Bronchial smooth muscle cell (primary cell): Measurements from ENCODE around the gene PNPO. TPM values are rescaled to one million over a fixed set of nuclear protein-coding genes. Genes with fewer than 3 reads are reported as not detected.

Source experiments
- total RNA-seq: library from RNA; depleted of rRNA; stranded (reverse); fragments of >200 nt; gene quantifications from 2 replicates; pipeline ENCODE4 v1.2.1, GENCODE V29; 2014

The PNPO gene
- total RNA-seq: 12.6 and 19.5 TPM in 2 replicates

DNA sequence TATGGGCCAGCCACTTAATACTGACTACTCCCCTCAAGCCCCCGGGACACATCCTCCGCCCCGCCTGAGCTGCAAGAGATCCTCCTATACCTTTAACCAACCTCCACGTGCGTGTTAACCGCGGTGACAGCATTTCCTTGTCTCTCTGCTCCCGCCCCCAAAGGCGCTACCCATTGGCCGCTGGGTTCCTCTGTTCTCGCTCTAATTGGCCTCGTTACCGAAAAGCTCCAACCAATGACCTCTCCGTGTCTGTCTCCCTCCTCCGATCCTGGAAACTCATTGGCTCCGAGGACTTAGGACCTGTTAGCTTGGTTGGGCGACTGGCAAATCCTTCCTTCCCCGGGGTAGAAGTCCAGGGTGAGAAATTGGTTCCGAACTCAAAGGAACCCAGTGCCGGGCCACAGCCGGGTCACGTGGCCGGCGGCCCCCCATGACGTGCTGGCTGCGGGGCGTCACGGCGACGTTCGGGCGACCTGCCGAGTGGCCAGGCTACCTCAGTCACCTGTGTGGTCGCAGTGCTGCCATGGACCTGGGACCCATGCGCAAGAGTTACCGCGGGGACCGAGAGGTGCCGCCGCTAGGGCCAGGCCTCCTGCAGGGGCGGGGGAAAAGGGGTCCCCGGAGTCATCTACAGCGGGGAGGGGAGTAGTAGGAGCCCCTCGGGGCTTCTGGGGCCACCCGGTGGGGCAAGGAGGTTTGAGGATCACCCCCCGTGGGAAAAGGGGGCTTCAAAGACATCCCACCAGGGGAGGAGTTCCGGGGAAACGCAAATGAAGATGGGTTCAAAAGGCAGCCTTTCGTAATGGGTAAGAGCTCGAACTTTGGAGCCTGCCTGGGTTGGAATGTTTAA, at the start of gene PNPO:
TSS of gene PNPO (plus strand) at position 326 of the 850 bp plus-strand sequence. CDS start at position 431, 105 bp downstream.

DNA sequence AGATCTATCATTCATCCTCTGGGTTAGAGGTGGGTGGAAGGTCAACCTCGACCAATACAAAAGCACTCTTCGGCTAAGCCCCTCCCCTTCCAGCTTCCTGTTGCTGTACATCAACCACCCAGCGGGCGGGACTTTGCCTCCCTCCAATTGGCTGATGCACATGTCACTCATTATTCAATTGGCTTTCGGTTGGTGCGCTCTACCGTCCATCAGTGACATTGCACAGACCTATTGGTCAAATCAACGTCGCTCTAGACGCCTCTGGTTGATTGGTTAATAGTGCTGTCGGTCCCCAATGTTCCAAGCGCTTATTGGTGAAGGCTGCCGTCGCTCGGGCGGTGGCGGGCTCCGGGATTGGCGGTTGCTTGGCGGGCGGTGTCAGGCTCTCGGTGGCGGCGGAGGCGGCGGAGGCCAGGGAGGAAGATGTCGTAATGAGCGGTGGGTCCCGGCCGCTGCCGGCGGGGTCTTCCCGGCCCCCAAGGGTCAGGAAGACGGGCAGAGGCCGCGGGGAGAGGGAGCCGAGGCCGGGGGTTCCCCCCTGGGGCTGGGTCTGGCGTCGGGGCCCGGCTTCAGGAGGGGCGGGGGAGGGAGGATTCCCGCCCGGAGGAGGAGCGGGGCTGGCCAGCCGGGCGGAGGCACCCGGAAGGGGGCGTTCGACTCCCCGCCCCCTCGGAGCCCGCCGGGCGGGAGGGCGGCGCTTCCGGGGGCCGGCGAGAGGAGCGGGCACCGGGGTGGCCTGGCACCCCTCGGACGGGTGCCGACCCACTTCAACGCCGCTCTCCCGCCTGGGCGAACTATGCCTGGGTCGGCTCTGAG, 45.3 kb upstream of the PNPO start, which contains the start of gene SP2:
TSS of gene SP2 (plus strand) at position 381 of the 816 bp plus-strand sequence. CDS start at position 432, 51 bp downstream.

GRCh38 chr17:47957591-47958490, 16.5 kb downstream of the PNPO start, which contains the start of gene PRR15L:
Gene PRR15L, minus strand, starts transcription at chr17:47957883. Its CDS starts 4,649 bp downstream, at chr17:47953234.

GRCh38 chr17:47970725-47971499, 29.5 kb downstream of the PNPO start, which contains the start of gene CDK5RAP3:
Gene CDK5RAP3, plus strand, starts transcription at chr17:47971113. Its CDS starts 34 bp downstream, at chr17:47971147.

Other genes with a start within 250 kb of the PNPO start
- 8.2 and 8.7 TPM in 2 replicates for gene TBKBP1, start 247.4 kb upstream of the PNPO start, total RNA-seq
- gene TBX21, start 208.3 kb upstream of the PNPO start, total RNA-seq: not detected in 2 replicates
- gene OSBPL7, start 119.8 kb upstream of the PNPO start, total RNA-seq: 12.0 and 16.6 TPM in 2 replicates
- 18.0 and 27.6 TPM in 2 replicates for gene MRPL10, start 110.0 kb upstream of the PNPO start, total RNA-seq
- gene LRRC46, start 109.9 kb upstream of the PNPO start, total RNA-seq: not detected in 2 replicates
- 49.8 and 56.3 TPM in 2 replicates for gene SCRN2, start 100.3 kb upstream of the PNPO start, total RNA-seq
- under 0.01 TPM in 2 replicates for gene SP6, start 90.4 kb upstream of the PNPO start, total RNA-seq
- 0.32 and 2.1 TPM in 2 replicates for gene SP2, start 45.3 kb upstream of the PNPO start, total RNA-seq
- not detected in 2 replicates for gene PRR15L, start 16.3 kb downstream of the PNPO start, total RNA-seq
- 119 and 150 TPM in 2 replicates for gene CDK5RAP3, start 29.5 kb downstream of the PNPO start, total RNA-seq
- gene COPZ2, start 96.2 kb downstream of the PNPO start, total RNA-seq: 102 and 129 TPM in 2 replicates
- gene NFE2L1, start 106.8 kb downstream of the PNPO start, total RNA-seq: 78.8 and 104 TPM in 2 replicates
- gene CBX1, start 159.9 kb downstream of the PNPO start, total RNA-seq: 30.5 and 35.9 TPM in 2 replicates
- 8.4 and 9.5 TPM in 2 replicates for gene SNX11, start 166.2 kb downstream of the PNPO start, total RNA-seq